ENCODE data around the gene DGKK.

DGKK gene, protein sequence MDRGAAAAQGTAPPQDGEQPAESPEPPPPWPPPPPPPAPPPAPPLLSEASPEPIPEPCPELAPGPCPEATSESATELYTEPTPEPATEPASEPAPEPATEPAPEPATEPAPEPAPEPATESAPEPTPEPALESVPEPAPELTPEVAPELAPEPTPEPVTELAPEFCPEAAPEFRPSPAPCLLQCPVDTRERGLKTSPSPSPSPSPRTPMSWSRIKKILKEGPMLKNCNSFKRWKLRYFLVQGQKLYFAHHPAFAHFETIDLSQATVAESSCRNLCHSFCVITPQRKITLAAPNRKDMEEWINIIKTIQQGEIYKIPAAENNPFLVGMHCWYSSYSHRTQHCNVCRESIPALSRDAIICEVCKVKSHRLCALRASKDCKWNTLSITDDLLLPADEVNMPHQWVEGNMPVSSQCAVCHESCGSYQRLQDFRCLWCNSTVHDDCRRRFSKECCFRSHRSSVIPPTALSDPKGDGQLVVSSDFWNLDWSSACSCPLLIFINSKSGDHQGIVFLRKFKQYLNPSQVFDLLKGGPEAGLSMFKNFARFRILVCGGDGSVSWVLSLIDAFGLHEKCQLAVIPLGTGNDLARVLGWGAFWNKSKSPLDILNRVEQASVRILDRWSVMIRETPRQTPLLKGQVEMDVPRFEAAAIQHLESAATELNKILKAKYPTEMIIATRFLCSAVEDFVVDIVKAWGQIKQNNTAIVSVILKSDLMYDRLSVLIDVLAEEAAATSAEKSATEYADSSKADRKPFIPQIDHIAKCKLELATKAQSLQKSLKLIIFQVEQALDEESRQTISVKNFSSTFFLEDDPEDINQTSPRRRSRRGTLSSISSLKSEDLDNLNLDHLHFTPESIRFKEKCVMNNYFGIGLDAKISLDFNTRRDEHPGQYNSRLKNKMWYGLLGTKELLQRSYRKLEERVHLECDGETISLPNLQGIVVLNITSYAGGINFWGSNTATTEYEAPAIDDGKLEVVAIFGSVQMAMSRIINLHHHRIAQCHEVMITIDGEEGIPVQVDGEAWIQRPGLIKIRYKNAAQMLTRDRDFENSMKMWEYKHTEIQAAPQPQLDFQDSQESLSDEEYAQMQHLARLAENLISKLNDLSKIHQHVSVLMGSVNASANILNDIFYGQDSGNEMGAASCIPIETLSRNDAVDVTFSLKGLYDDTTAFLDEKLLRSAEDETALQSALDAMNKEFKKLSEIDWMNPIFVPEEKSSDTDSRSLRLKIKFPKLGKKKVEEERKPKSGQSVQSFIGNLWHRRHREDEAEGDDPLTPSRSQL

DNA sequence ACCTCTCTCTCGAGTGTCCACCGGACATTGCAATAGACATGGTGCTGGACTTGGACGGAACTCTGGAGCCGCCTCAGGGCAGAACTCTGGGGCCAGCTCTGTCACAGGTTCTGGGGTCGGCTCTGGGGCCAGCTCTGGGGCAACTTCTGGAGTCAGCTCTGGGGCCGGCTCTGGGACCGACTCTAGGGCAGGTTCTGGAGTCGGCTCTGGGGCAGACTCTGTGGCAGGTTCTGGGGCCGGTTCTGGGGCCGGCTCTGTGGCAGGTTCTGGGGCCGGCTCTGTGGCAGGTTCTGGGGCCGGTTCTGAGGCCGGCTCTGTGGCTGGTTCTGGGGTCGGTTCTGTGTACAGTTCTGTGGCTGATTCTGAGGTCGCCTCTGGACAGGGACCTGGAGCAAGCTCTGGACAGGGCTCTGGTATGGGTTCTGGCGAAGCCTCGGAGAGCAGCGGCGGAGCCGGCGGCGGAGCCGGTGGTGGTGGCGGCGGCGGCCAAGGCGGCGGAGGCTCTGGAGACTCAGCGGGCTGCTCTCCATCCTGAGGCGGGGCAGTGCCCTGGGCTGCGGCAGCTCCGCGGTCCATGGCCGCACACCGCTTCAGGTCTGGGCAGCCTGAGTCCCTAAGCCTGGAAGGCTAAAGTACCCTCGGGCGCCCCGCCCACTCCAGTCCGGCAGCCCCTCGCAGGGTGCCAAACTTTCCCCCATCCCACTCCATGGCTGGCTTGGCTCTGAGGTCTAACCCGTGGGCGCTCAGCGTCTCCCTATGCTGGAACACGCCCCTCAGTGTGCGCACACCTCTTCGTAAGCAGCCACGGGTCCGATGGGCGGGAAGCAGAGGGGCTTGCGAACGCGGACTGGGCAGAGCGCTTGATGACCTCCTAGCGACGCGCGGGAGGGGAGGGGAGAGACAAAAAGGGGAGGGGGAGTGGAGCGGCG is at the start of gene DGKK:
TSS of gene DGKK (minus strand) at position 723 of the 929 bp plus-strand sequence. CDS start at position 576, 147 bp downstream.
- no peak for DNase-seq (ENCODE audit: low spot score)

DNA sequence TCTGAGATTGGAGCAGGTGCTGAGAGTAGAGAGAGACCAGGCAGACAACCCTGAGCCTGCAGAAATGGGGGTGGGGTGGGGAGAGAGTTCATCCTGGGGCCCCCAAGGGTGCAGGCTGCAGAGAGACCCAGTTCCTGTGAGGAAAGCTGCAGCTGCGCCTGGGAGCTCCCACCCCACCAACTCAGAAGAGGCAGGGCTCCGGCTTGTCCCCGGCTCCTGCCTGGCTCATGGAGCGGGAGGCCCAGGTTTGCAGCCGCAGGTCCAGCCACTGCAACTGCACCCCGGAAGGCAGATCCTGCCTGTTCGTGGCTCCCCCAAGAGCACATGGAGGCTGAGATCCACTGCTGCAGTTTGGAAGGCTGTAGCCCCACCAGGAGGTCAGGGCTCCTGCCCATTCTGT is 44.2 kb upstream of the DGKK start:
- no peak for DNase-seq (ENCODE audit: low spot score)

DNA sequence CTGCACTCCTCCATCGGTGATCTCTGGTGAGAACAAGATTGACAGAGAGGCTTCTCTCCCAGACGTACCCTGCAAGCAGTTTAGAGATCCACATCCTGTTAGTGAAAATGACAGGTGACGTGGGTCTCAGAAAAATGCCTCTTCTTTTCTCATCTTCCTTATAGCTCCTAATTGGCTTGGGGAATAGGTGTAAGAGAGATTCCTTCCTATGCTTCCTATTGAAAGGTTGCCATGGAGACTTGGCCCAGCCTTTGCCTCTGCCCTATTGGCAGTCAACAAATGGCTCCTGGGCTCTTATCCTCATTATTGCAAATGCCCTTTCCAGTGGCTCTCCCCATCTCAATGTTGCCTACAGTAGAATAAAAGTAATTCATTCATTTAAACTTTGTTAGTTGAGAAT is 26.5 kb upstream of the DGKK start:
- DNase-seq (ENCODE audit: low spot score) = no peak

DNA sequence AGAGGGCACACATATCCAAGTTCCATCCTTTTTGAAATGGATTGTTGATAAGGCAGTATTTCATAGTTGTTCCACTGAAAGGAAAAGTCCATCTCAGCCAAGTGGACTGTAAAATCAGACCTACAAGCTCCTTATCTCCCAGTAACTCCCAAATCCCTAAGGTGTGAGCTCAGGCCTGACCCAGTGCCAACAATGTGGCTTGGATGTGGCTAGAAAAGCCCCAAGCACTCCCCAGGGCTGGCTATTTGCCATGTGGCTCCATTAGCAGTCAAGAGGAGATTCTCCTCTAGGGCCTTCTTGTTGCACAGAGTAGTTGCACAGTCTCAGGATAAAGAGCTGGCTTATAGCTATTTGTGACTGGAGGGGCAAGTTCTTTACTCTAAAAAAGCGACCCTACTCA is 25.0 kb upstream of the DGKK start:
- no peak for DNase-seq (ENCODE audit: low spot score)

DNA sequence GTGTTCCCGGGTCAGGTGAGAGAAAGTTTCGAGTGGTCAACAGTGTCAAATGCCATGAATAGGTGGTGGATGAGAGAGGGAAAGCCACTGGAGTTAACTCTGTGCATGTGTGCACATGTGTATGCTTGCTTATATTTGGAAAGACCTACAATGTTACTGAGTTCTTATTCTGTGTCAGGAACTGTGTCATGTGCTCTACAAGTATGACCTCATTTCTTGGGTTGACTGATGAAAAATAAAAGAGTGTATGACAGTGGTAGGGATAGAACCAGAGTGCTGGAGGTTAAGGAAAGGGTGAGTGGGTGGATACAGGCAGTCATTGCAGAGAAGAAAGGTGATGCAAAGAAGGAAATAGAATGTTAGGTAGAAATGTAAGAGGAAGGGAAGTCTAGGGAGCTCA is 22.1 kb upstream of the DGKK start:
- no peak for DNase-seq (ENCODE audit: low spot score)

DNA sequence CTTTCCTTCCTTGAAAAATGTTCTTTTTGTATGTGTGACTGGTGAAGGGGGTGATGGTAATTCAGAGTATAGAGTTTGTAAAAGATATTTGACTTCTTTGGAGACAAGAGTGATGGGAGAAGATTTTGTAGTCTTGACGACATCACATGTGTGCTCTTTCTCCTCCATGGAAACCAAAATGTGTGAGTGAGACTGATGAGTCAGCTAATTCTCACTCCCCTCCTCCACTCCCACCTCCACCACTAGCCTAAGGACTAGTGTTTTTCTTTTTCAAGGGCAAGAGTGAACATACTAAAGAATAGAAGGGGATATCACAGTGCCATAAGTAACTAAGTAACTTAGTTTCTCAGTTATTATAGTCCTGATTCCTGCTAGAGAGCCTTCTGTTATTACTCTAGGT is 14.0 kb upstream of the DGKK start:
- DNase-seq (ENCODE audit: low spot score) = no peak

DNA sequence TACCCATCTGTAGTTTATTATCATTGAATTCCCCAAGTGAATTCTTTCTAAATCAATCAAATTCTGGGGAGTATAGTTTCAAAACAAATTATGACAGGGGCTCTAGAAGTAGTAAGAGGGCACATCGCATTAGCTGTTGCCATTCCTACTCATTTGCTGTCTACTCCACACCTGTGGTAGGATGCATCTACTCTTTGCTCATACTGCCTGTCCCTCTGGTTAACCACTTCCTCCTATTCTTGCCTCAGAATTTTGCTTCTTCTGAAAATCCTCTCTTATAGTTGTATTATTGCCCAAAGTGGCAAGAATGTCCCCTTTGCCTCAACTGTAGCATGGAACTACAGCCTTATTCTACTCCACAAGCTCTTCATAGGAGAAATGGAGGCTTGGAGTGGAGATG is 12.7 kb upstream of the DGKK start:
- no peak for DNase-seq (ENCODE audit: low spot score)

DNA sequence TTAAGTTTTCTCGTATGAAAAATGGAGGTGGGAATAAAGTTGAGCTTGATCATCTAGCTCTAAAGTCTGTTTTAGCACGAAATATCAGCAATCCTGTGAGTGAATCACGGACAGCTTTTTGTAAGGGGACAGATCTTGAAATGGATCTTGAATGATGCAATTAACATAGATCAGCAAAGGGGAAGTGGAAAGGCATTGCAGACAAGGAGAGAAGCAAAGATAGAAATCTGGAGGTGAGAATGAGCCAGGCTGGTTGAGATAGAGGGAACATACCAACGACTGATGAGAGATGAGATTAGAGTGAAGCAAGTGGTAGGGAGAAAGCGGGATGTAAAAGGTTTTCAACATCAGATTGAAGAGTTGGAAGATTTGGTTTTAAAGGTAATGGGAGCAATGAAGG is 4.6 kb upstream of the DGKK start:
- no peak for DNase-seq (ENCODE audit: low spot score)

DNA sequence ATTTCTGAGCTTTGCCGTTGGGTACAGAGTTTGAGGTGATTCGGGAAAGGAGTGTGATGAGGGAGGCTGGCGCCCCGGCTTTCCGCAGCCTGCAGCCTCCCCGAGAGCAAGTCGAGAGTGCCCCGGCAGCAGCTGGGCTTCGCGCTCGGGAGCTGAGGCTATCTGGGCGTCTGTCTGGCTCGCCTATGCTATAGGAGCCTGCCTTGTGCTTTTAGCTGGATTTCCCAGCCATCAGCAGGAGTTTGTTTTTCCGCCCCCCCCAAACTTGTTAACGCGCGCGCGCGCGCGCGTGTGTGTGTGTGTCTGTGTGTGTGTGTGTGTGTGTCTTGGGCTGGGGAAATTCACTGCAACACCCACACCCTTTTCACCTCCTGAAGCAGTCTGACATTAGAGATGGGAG is 765 bp upstream of the DGKK start:
- DNase-seq (ENCODE audit: low spot score) = no peak

DNA sequence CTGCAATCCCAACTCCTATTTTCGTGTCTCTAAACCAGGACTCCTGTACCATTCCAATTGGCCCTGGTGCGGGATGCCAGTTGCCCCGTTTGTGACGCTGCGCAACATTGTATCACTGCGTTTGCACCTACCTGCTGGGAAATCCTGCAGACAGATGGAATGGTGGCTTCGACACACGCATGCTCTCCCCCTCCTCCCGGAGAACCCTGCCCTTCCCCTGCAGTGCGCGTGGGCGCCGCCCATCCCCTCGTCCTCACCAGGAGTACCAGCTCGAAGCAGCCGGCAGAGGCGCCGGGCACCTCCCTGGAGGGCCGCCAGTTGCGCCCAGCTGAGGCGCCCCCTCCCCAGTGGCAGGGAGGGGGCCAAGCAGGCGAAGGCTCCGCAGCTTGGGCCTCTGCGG is 1.4 kb downstream of the DGKK start:
- no peak for DNase-seq (ENCODE audit: low spot score)

DNA sequence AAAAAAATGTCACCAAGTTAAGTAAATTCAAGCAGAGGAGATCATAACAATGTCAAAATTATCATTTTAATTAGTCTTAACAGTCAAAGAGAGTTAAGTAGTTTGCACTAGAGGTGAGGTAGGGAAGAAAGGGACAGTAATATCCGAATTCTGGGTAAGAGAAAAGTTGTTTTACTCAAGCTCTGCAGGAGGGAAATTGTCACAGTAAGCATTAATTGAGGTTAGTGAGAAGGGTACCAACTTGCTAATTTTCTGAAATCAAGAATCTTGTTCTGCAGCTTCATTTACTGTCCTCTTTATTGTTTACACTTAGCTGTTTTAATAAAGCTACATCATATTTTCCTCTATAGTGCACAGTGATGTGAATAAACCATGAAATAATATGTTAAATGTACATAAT is 11.0 kb downstream of the DGKK start:
- DNase-seq (ENCODE audit: low spot score) = no peak

DNA sequence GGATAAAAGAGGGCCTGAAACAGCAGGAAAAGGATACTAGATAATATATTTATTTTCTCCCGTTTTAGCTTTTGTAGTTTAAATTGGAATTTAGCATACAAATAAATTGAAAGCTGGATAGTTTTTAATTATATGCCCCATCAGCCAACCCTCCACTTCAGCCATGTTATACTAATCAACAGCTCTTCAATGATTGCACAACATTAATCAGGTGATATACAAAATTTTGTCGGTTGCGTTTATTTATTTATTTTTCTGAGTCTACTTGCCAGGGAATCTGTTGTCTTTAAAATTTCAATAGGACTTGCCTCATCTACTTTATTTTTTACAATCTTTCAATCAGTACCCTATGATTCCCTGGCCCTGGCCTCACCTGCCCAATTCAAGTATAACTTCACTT is 12.1 kb downstream of the DGKK start:
- DNase-seq (ENCODE audit: low spot score) = no peak

DNA sequence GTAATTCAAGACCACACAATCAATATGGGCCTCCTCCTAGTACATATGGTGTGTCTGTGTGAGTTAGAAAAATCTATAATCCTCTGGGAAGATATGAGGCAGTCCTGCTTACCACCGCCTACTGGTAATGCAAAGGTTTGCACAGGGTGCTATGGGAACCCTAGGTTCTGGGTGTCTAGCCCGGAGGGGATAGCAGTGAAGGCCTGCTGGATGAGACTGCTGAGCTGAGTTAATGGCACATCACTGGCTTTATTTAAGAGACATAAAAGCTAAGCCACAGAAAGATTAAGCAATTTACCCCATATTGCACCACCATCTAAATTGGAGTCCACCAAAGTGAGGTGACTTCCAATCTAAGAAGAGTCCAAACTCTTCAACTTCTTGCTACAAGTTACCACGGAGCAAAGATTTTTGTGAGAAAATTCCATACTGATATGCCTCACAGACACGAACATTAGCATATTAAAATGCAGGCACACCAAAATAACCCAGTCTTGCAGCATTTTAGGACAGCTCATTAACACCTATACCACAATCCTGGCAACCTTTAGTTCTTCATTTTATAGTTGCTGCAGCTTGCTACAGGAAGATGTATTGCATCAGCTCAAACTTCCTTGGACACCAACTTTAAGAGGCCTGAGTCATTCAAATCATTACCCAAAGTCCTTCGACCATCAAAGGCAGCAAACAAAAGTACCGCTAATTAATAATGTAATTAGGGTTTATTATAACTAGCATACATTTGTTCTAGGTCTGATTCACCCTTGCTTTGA is 13.7 kb downstream of the DGKK start:
- no peak for DNase-seq (ENCODE audit: low spot score)

DNA sequence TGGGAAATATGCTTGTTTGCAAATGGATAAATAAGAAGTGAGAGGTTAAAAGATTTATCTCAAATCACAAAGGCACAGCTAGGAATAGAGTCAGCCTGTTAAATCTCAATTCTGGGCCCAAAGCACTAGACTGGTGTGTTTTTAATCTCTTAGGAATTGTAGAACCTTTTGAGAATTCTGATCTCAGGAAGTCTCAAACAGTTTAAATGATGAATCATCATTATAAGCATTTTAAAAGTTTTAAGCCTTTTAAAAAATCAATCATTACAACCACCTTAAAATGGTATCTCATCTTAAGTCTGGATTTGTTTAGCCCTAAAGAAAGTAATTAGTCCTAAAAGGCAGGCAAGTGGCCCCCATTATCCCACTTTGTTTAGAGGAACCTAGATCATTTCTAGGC is 17.8 kb downstream of the DGKK start:
- no peak for DNase-seq (ENCODE audit: low spot score)

DNA sequence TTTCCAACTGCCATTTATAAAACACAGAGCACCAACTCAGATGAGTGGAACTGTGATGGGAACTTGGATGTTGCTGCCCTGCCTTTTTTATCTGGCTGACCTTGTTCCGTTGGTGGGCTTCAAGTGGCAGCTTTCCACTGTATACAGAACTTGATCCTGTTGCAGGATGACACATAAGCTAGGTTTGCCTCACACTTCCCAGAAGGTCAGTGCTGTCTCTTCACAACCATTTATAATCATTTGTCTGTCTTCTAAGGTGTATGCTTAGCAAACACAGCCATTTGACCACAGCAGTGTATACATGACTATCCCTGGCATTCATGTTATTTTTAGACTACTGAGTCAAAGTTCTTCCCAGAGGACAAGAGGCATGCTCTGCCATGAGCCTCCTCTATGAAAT is 20.3 kb downstream of the DGKK start:
- no peak for DNase-seq (ENCODE audit: low spot score)

DNA sequence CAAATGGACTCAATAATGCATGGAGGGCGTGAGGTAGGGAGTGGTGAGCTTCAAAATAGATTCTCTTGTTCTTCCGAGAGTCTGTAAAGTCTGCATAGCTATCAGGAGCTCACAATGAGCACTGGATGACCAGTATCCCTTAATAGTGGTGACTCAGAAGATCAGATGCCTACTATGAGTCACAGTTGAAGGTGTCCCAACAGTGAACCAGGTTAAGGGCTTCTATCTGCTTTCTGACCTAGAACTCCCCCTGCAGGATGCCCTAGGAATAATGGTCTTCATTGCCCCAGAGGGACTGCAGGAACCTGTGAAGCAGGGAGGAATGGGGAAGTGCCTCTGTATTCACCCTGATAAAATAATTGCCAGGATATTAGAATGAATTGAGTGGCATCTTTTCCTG is 22.1 kb downstream of the DGKK start:
- no peak for DNase-seq (ENCODE audit: low spot score)

DNA sequence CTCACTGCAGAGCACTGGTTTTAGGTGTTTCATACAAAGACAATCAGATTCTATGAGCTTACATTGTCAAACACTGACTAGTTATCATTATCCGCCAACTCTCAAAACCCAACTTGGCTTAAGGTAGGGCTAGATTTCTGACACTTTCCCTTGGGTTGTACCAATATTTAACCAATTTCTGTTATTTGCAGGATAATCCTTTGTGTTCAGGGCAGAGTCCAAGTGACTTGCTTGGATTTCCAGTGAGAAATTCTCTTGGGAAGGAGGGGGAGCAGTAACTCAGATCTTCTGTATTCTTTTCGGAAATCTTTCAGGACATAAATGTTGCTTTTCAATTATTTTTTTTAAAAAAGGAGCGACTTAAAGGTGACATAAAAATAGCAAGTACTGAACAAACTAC is 23.1 kb downstream of the DGKK start:
- DNase-seq (ENCODE audit: low spot score) = no peak

DNA sequence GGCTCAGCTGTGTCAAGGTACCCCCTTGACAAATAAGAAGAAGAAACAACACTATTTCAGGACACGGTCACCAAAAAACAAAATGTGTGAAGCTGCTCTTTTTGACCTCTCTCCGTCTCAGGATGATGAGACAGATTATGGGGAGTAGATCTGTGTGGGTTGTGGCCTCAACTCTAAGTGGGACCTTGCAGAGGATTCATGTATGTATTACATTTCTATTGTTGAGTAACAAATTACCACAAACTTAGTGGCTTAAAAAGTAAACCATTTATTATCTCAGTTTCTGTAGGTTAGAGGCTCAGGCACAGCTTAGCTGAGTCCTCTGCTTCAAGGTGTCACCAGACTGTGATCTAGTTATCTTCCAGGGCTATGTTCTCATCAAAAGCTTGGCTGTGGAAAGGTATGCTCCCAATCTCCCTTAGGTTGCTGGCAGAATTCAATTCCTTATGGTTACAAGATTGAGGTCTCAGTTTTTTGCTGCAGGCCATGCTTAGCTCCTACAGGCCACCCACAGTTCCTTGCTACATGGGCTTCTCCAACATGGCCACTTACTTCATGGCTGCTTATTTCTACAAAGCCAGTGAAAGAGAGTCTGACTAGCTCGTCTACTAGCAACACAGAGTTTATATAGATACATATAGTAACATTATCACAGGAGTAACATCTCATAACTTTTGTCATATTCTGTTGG is 28.1 kb downstream of the DGKK start:
- no peak for DNase-seq (ENCODE audit: low spot score)

DNA sequence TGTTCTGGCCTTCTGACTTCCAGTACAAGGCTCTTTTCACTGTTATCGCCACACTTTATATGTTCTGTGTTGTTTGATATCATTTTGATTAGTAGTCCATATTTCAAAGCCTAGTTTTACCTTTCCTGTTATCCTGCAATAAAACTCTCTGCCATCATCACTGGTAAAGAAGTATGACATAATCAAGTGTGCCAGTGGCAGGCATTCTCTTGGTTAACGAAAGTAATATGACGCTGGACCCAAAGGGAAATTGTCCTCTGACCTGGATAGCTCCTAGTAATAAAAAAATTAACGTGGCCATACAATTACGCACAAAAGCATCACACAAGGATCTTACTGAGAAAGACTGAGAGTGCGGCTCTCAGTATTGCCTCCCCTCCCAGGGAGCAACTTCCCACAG is 33.8 kb downstream of the DGKK start:
- no peak for DNase-seq (ENCODE audit: low spot score)

DNA sequence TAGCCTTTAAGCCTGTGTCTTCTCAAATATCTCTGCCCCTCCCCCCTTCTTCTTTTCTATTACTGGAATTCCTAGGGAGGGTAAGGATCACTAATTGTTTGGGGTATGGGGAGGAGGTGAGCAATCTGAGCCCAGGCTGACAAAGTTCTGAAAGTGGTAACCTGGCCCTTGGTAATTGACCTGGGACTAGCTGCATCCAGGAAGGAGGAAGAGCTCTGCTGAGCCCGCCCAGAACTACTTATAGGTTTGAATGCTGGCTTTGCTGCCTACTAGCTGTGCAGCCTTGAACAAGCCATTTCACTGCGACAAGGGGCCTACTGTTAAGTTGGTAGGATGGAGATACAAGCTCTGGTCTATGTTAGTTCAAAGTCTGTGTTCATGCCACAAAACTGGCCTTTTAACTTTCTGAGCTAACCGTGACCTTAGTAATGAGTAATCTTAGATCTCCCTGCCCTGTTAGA is 37.8 kb downstream of the DGKK start:
- DNase-seq (ENCODE audit: low spot score) = no peak
